Liver (tissue), 9 donors: ENCODE data around the gene SIRT5. TPM values are rescaled to one million over a fixed set of nuclear protein-coding genes. Genes with fewer than 3 reads are reported as not detected.
A peak's percentile ranks its signal among the peaks of the same experiment; 100 is the strongest.

Experiments used
- DNase-seq: peaks from one replicate; pipeline ENCODE4 v3.0.0-alpha.2; 2017; ENCODE audit warnings: low spot score
- H3K27ac ChIP-seq, 2 donors: one replicate each; pipeline ENCODE4 v1.7.0; 2013; ENCODE audit warnings: inconsistent platforms in 2 of 2, low read length in 2 of 2, control low read depth in 1 of 2, low read depth in 1 of 2, mild to moderate bottlenecking in 1 of 2
- H3K27me3 ChIP-seq, 4 donors: one replicate each; pipeline versions ENCODE4 v1.6.1 to v1.7.0; 2013; ENCODE audit warnings: low read length in 3 of 4, inconsistent platforms in 1 of 4, mild to moderate bottlenecking in 1 of 4, moderate library complexity in 1 of 4; ENCODE audit not compliant: control insufficient read depth in 4 of 4, insufficient read depth in 4 of 4
- H3K36me3 ChIP-seq, 4 donors: one replicate each; pipeline versions ENCODE4 v1.6.1 to v1.7.0; 2013; ENCODE audit warnings: low read length in 3 of 4, mild to moderate bottlenecking in 3 of 4, low read depth in 1 of 4, moderate library complexity in 1 of 4; ENCODE audit not compliant: control insufficient read depth in 4 of 4, insufficient read depth in 3 of 4
- H3K4me1 ChIP-seq, 4 donors: one replicate each; pipeline versions ENCODE4 v1.6.1 to v1.7.0; 2013; ENCODE audit warnings: low read length in 3 of 4, mild to moderate bottlenecking in 3 of 4, moderate library complexity in 1 of 4; ENCODE audit not compliant: control insufficient read depth in 4 of 4, insufficient read depth in 4 of 4
- H3K4me3 ChIP-seq, 3 donors: one replicate each; pipeline versions ENCODE4 v1.6.1 to v1.7.0; 2013; ENCODE audit warnings: low read length in 3 of 3, control low read depth in 1 of 3, low read depth in 1 of 3, mild to moderate bottlenecking in 1 of 3
- H3K9ac ChIP-seq, 2 donors: one replicate each; pipeline ENCODE4 v1.7.0; 2013; ENCODE audit warnings: low read length in 2 of 2, mild to moderate bottlenecking in 2 of 2, moderate library complexity in 2 of 2, control low read depth in 1 of 2, low read depth in 1 of 2
- H3K9me3 ChIP-seq, 4 donors: one replicate each; pipeline versions ENCODE4 v1.6.1 to v1.7.0; 2013; ENCODE audit warnings: low read length in 3 of 4; ENCODE audit not compliant: control insufficient read depth in 4 of 4
- CTCF ChIP-seq: fragments of 150-350 bp; IDR thresholded peaks from 2 replicates; pipeline ENCODE4 v1.5.1; 2017; ENCODE audit warnings: improper control_type of control experiment, low read depth, low read length; ENCODE audit not compliant: missing input control
- FOXA1 ChIP-seq: IDR thresholded peaks from 2 replicates; pipeline ENCODE4 v1.6.1; 2016; ENCODE audit warnings: antibody characterized with exemption
- FOXA2 ChIP-seq: IDR thresholded peaks from 2 replicates; pipeline ENCODE4 v1.6.1; 2016; ENCODE audit warnings: antibody characterized with exemption
- HNF4A ChIP-seq, 2 donors: conservative IDR thresholded peaks; 2 replicates each; pipeline ENCODE4 v1.6.1; 2016; ENCODE audit warnings: antibody characterized with exemption in 2 of 2, mild to moderate bottlenecking in 2 of 2
- HNF4G ChIP-seq: IDR thresholded peaks from 2 replicates; pipeline ENCODE4 v1.6.1; 2016; ENCODE audit warnings: antibody characterized with exemption
- JUND ChIP-seq, 2 donors: IDR thresholded peaks; 2 replicates each; pipeline ENCODE4 v1.6.1; 2016; ENCODE audit warnings: antibody characterized with exemption in 2 of 2
- MAX ChIP-seq: IDR thresholded peaks from 2 replicates; pipeline ENCODE4 v1.6.1; 2016; ENCODE audit warnings: antibody characterized with exemption
- NR2F2 ChIP-seq: IDR thresholded peaks from 2 replicates; pipeline ENCODE4 v1.6.1; 2016; ENCODE audit warnings: antibody characterized with exemption
- RAD21 ChIP-seq, 2 donors: IDR thresholded peaks; 2 replicates each; pipeline ENCODE4 v1.6.1; 2016; ENCODE audit warnings: antibody characterized with exemption in 2 of 2, mild to moderate bottlenecking in 2 of 2
- REST ChIP-seq: IDR thresholded peaks from 2 replicates; pipeline ENCODE4 v1.6.1; 2016; ENCODE audit warnings: antibody characterized with exemption, mild to moderate bottlenecking
- RXRA ChIP-seq, 2 donors: IDR thresholded peaks; 2 replicates each; pipeline ENCODE4 v1.6.1; 2017 to 2018; ENCODE audit warnings: antibody characterized with exemption in 2 of 2, mild to moderate bottlenecking in 1 of 2
- SP1 ChIP-seq: IDR thresholded peaks from 2 replicates; pipeline ENCODE4 v1.6.1; 2018; ENCODE audit warnings: antibody characterized with exemption, mild to moderate bottlenecking
- TAF1 ChIP-seq: conservative IDR thresholded peaks from 2 replicates; pipeline ENCODE4 v1.6.1; 2016; ENCODE audit warnings: antibody characterized with exemption, mild to moderate bottlenecking
- YY1 ChIP-seq: IDR thresholded peaks from 2 replicates; pipeline ENCODE4 v1.6.1; 2016; ENCODE audit warnings: antibody characterized with exemption, mild to moderate bottlenecking
- WGBS: extraction: QIAGEN DNeasy Blood & Tissue Kit; methylation state at CpG from one replicate; pipeline ENCODE4 v1.1.7; 2013; 5-methylcytosine and 5-hydroxymethylcytosine counted together
- polyA plus RNA-seq, 2 donors: library from polyadenylated mRNA; stranded (reverse) in 1 of 2; unstranded in 1 of 2; fragments of 200-250 nt in 1 of 2; fragments of >200 nt in 1 of 2; fragmentation: Nextera tagmentation in 1 of 2; extraction: Ambion mirVana in 1 of 2; gene quantifications; one replicate each; pipeline versions ENCODE4 v1.2.1 to v1.2.3, GENCODE V29; 2013 to 2015
- total RNA-seq, 2 donors: library from RNA; depleted of rRNA; stranded (reverse); fragments of >200 nt; gene quantifications; one replicate each; pipeline ENCODE4 v1.2.3, GENCODE V29; 2014
- TF ChIP-seq, protein P1 (sequence below): IDR thresholded peaks from 2 replicates; pipeline ENCODE4 v1.6.1; 2016; ENCODE audit warnings: antibody characterized with exemption
- donor health status: healthy.
- donor health status: healthy.
- donor health status: healthy.
- donor health status: healthy.
- donor health status: healthy.

The SIRT5 gene
- total and polyA plus RNA-seq, 4 donors = 7.5 to 12.6 (median 8.8) TPM

DNA sequence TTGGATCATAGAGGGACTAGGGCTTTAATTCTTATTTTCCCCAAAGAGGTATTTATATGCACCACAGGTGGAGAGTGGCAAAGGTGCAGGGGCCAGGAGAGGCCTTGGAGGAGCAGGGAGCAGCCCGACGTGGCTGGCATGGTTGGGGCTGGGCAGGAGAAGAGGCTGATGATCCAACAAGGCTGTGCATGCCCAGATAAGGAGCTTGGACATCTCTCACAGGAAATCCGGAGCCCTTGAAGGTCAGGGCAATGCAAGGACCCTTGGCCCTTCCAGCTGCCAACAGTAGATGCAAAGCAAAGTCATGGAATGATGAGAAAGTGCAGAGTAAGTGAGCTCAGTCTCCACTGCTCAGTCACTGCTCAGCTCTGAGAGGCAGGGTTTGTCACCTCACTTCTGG, 39.9 kb upstream of the SIRT5 start:
- H3K9me3 ChIP-seq = no peaks in the 10 kb centered on the region
- H3K36me3 ChIP-seq = no peaks in the 10 kb centered on the region
- no peak overlapping the region for H3K4me3 ChIP-seq
- H3K4me1 ChIP-seq = peaks cover 0 to 18% (median 5%) of the 10 kb centered on the region in 4 donors
- 83% methylated on average over 3 of the region's 3 CpGs for WGBS
- H3K27me3 ChIP-seq = no peaks in the 10 kb centered on the region
- no peak for DNase-seq
- TF ChIP-seq REST = no peak
- TF ChIP-seq NR2F2 = peak; percentile 73
- H3K9ac ChIP-seq = no peak overlapping the region
- H3K27ac ChIP-seq = no peak overlapping the region

DNA sequence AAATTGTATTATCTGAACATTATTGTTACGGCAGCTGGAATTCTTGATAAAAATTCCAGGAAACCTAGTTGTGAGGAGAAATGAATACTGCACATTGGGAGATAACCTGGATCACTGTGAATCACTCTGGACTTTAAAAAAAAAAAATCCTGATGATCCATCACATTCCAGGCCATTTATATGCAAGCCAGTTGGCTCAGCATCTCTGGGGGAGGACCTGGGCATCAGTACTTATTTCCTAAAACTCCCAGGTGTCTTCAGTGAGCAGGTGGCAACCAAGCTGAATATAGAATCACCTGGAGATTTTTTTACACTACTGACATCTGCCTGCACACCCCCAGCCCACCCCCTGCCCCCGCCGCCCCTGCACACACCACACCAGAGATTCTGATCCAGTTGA, 39.1 kb upstream of the SIRT5 start:
- DNase-seq = no peak
- Histone ChIP-seq H3K9me3 (no peaks in the 10 kb centered on the region), H3K4me1 (peaks cover 0 to 18% (median 5%) of the 10 kb centered on the region in 4 donors), H3K27ac (no peak overlapping the region), H3K27me3 (no peaks in the 10 kb centered on the region), H3K4me3 (no peak overlapping the region), H3K9ac (no peak overlapping the region), H3K36me3 (no peaks in the 10 kb centered on the region)
- 94% methylated on average over 3 of the region's 3 CpGs for WGBS
- TF ChIP-seq YY1 = no peak
- TF ChIP-seq HNF4G = no peak
- no peak for TF ChIP-seq MAX

- Histone ChIP-seq H3K9ac (no peak overlapping the region), H3K36me3 (no peaks in the 10 kb centered on the region), H3K27me3 (no peaks in the 10 kb centered on the region), H3K9me3 (no peaks in the 10 kb centered on the region), H3K4me1 (peaks cover 0 to 18% (median 5%) of the 10 kb centered on the region in 4 donors), H3K4me3 (no peak overlapping the region), H3K27ac (no peak overlapping the region)
- no peak for DNase-seq
- 34% methylated on average over 4 of the region's 4 CpGs for WGBS
- TF ChIP-seq CTCF (no peak), SP1 (no peak), MAX (peak; percentile 28), RXRA (IDR thresholded peaks at IDR 0.05) (peak; percentile 49 to 64), FOXA1 (no peak), YY1 (peak; percentile 46), HNF4A (conservative IDR thresholded peaks at IDR 0.05) (peak; percentile 34 to 69), REST (no peak), JUND (IDR thresholded peaks at IDR 0.05) (no peak), NR2F2 (no peak), TAF1 (no peak), FOXA2 (no peak), RAD21 (IDR thresholded peaks at IDR 0.05) (peak; percentile 45 to 58), HNF4G (no peak)
- TF ChIP-seq, protein P1, sequence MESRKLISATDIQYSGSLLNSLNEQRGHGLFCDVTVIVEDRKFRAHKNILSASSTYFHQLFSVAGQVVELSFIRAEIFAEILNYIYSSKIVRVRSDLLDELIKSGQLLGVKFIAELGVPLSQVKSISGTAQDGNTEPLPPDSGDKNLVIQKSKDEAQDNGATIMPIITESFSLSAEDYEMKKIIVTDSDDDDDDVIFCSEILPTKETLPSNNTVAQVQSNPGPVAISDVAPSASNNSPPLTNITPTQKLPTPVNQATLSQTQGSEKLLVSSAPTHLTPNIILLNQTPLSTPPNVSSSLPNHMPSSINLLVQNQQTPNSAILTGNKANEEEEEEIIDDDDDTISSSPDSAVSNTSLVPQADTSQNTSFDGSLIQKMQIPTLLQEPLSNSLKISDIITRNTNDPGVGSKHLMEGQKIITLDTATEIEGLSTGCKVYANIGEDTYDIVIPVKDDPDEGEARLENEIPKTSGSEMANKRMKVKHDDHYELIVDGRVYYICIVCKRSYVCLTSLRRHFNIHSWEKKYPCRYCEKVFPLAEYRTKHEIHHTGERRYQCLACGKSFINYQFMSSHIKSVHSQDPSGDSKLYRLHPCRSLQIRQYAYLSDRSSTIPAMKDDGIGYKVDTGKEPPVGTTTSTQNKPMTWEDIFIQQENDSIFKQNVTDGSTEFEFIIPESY = no peak
These were observed 37.4 kb upstream of the SIRT5 start for GRCh38 chr6:13536796-13537526.
